A673 (cell line): ENCODE results near the gene ZNF3. TPM values are rescaled to one million over a fixed set of nuclear protein-coding genes. Genes with fewer than 3 reads are reported as not detected.

ENCODE experiments used
- BruUV-seq: library from RNA; stranded (reverse); fragments of 400-500 nt; replicated peaks from 2 replicates; lab custom pipeline; 2021; lab: Mats Ljungman, UMichigan
- CTCF ChIA-PET: fragments of 300-600 bp; sonication (Branson Sonifier 250); formaldehyde crosslinking; loops from one replicate; lab custom pipeline; 2022; ENCODE audit warnings: antibody characterized with exemption; lab: Charles Lee
- POLR2A ChIA-PET: fragments of 300-600 bp; sonication (Branson Sonifier 250); formaldehyde crosslinking; loops from one replicate; lab custom pipeline; 2022; ENCODE audit warnings: antibody characterized with exemption; ENCODE audit not compliant: low non-redundant PET; lab: Charles Lee
- DNase-seq: peaks from one replicate; pipeline ENCODE4 v3.0.0-alpha.2; 2015; ENCODE audit warnings: low spot score
- H3K27ac ChIP-seq: fragments of 200-600 bp; sonication (generic); 2 replicates; pipeline ENCODE4 v1.5.1; 2016; ENCODE audit warnings: mixed run types, low read depth, mild to moderate bottlenecking, mixed read lengths, antibody characterized with exemption, low read length; ENCODE audit not compliant: poor library complexity, severe bottlenecking
- H3K27me3 ChIP-seq: fragments of 200-600 bp; sonication (generic); replicated peaks from 2 replicates; pipeline ENCODE4 v1.6.1; 2017; ENCODE audit warnings: mixed run types, low read depth, mild to moderate bottlenecking, mixed read lengths, antibody characterized with exemption, low read length; ENCODE audit not compliant: insufficient read depth, poor library complexity
- H3K36me3 ChIP-seq: fragments of 200-600 bp; sonication (generic); 2 replicates; pipeline ENCODE4 v1.6.1; 2016; ENCODE audit warnings: mixed run types, mild to moderate bottlenecking, mixed read lengths, antibody characterized with exemption, low read length; ENCODE audit not compliant: insufficient read depth, poor library complexity, severe bottlenecking
- H3K4me1 ChIP-seq: fragments of 200-600 bp; sonication (generic); 2 replicates; pipeline ENCODE4 v1.6.1; 2017; ENCODE audit warnings: mixed run types, mild to moderate bottlenecking, mixed read lengths, antibody characterized with exemption, low read length; ENCODE audit not compliant: insufficient read depth, poor library complexity, severe bottlenecking
- H3K4me3 ChIP-seq: fragments of 200-600 bp; sonication (generic); 2 replicates; pipeline ENCODE4 v1.5.1; 2016; ENCODE audit warnings: low read depth, mixed run types, mild to moderate bottlenecking, mixed read lengths, low read length; ENCODE audit not compliant: poor library complexity, severe bottlenecking
- H3K9me3 ChIP-seq: fragments of 200-600 bp; sonication (generic); 2 replicates; pipeline ENCODE4 v1.6.1; 2016; ENCODE audit warnings: mixed run types, low read depth, mild to moderate bottlenecking, mixed read lengths, antibody characterized with exemption, low read length; ENCODE audit not compliant: poor library complexity, severe bottlenecking
- CTCF ChIP-seq: fragments of 300-800, 200-600 bp; sonication (generic); conservative IDR thresholded peaks from 2 replicates; pipeline ENCODE4 v1.5.1; 2017; ENCODE audit warnings: low read depth, mild to moderate bottlenecking, antibody characterized with exemption, low read length, moderate library complexity, mixed read lengths
- EZH2 ChIP-seq: fragments of 200-600 bp; sonication (generic); IDR thresholded peaks from 2 replicates; pipeline ENCODE4 v1.6.1; 2017; ENCODE audit warnings: borderline replicate concordance, low read depth, mild to moderate bottlenecking, mixed read lengths, antibody characterized with exemption, low read length; ENCODE audit not compliant: poor library complexity, severe bottlenecking
- intact Hi-C: fragments of 100-400 bp; cut with micrococcal nuclease; formaldehyde crosslinking; loops from one replicate; pipeline ENCODE4 v1.10.0; 2022; ENCODE audit not compliant: unreplicated experiment
- total RNA-seq: library from RNA; stranded (reverse); gene quantifications from 2 replicates; pipeline ENCODE4 v1.2.3, GENCODE V29; 2021

ZNF3 gene
- total RNA-seq, 1 experiment from 2014 or later = 50.2 TPM

- Histone ChIP-seq H3K9me3 (no peaks in the 10 kb centered on the region), H3K36me3 (peaks cover 55% of the 10 kb centered on the region), H3K27me3 (no peaks in the 10 kb centered on the region), H3K4me1 (peaks cover 22% of the 10 kb centered on the region), H3K4me3 (peak overlapping the region; percentile 71), H3K27ac (peak overlapping the region; percentile 99)
- peak; percentile 97 for DNase-seq
- intact Hi-C loops = no loop called here
- ChIA-PET POLR2A (interaction anchor here (0.6 to 0.7 kb wide), 4 partner anchors 14 to 726 kb away, joined by 3 to 9 read pairs (median 6); partner anchors contain the start of gene ARPC1B), CTCF (no interaction called here)
- no peak for TF ChIP-seq CTCF
- no peak for TF ChIP-seq EZH2
- no TSS peak for BruUV-seq
Observed at GRCh38 chr7:100100420-100101015, 19.0 kb upstream of the ZNF3 start.

- peak overlapping the region; percentile 99 for H3K27ac ChIP-seq
- H3K4me3 ChIP-seq = peak overlapping the region; percentile 71
- no TSS peak for BruUV-seq
- ChIA-PET POLR2A (no interaction called here), CTCF (no interaction called here)
- no peaks in the 10 kb centered on the region for H3K9me3 ChIP-seq
- no peaks in the 10 kb centered on the region for H3K27me3 ChIP-seq
- DNase-seq = no peak
- H3K4me1 ChIP-seq = peaks cover 29% of the 10 kb centered on the region
- TF ChIP-seq CTCF (no peak), EZH2 (no peak)
- H3K36me3 ChIP-seq = peaks cover 62% of the 10 kb centered on the region
- intact Hi-C loops = no loop called here
Observed at GRCh38 chr7:100099452-100099851, 17.9 kb upstream of the ZNF3 start.

- intact Hi-C loops = no loop called here
- H3K4me3 ChIP-seq = peak overlapping the region; percentile 71
- ChIA-PET CTCF (no interaction called here), POLR2A (no interaction called here)
- no peaks in the 10 kb centered on the region for H3K9me3 ChIP-seq
- no peak for DNase-seq
- peaks cover 29% of the 10 kb centered on the region for H3K4me1 ChIP-seq
- no peak overlapping the region for H3K27ac ChIP-seq
- TF ChIP-seq CTCF (no peak), EZH2 (no peak)
- no peaks in the 10 kb centered on the region for H3K27me3 ChIP-seq
- peaks cover 65% of the 10 kb centered on the region for H3K36me3 ChIP-seq
- TSS peak; percentile 46 for BruUV-seq
Observed at GRCh38 chr7:100098913-100099312, 17.4 kb upstream of the ZNF3 start.
